HG02571 (cell line): ENCODE data around the gene APPL2.

ENCODE experiments used
- ATAC-seq: cut with Tn5 transposase; IDR thresholded peaks from one replicate; pipeline ENCODE4 v1.9.1; 2021; ENCODE audit warnings: mild to moderate bottlenecking, moderate library complexity; ENCODE audit not compliant: unreplicated experiment

Gene APPL2

GRCh38 chr12:105235732-105236476 is at the start of gene APPL2:
APPL2 (minus strand) TSS chr12:105236174; CDS start chr12:105236012, 162 bp downstream.
- ATAC-seq: peak; percentile 83

GRCh38 chr12:105285378-105285777 is 49.4 kb upstream of the APPL2 start:
- no peak for ATAC-seq

DNA sequence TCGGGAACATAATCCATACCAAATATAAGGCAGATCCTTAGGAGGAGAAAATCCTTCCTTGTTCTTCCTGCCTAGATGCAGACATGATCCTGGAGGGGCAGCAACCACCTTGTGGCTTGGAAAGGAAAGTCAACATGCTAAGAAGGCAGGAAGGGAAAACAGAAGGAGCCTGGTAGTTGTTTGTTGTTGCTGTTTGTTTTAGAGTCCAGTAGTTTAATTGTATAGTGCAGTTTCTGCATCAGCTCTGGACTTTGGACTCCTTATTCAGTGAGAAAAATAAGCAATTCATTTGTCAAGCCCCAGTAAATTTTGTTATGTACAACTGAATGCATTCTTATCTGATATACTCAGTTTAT is 45.7 kb upstream of the APPL2 start:
- no peak for ATAC-seq

DNA sequence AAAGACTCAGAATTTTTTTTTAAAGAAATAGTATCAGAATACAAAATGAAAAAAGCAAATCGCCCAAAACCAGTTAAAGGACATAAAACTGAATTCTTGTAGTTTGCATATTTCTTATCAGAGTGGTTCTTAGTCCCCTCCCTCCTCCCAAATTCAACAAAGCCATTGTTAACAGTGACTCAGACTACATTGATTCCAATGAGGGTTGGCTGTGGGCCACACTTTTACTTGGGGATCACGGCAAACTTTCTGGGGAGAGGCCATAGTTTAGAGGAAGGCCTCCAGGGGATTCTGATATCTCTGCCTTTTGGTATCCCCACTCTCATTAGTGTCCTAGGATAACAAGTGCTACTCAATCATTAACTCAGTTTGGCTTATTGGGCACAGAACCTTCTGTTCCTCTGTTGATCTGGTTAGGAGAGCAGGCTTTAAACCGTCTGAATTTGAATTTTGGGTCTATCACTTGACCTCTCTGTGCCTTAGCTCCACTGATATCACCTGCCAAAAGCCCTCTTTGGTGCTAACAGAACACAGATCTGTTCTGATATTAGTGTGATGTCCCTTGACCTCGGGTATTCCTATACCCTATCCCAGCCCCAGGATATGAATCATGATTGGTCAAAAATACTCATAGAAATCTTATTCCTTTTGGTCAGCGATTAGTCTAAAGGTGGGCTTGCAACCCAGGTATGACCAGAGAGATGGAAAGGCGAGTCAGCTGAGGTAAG is 45.2 kb upstream of the APPL2 start:
- ATAC-seq: no peak

- no peak for ATAC-seq
Observed at GRCh38 chr12:105279460-105280056, 43.6 kb upstream of the APPL2 start.

- ATAC-seq: no peak
Observed at GRCh38 chr12:105278043-105278697, 42.2 kb upstream of the APPL2 start.

- ATAC-seq: no peak
Observed at GRCh38 chr12:105275997-105276733, 40.2 kb upstream of the APPL2 start.

DNA sequence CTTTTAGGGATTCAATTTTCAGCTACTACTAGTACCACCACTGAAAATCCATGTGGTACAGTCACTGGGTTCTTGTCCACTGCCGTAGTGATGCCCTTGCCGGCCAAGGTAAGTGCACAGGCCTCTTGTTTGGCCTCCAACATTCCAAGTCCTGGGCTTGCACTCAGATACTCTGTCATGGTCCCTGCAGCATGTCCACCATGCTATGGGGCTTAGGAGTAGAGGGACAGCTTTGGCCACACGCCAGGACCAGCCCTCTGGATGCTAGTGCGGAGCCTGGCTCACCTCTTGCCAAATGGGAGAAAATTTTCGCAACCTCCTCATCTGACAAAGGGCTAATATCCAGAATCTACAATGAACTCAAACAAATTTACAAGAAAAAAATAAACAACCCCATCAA is 38.6 kb upstream of the APPL2 start:
- ATAC-seq: no peak

DNA sequence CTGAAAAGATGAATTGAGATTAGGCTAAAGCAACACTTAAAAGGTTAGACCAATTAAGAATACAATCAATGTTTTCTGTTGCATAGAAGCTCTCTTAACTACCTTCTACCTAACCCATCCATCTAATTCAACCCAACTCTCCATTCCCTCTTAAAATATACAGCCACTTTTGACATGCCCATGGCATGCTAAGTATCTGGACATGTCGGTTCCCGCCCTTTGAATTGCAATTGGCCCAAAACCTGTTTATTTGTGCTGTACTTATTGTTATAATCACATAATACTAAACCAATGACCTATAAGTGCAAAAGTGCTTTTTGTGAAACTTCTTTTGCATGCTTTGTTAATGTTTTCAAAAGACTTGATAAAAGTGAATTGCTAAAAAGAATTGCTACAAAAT is 37.6 kb upstream of the APPL2 start:
- ATAC-seq: no peak

DNA sequence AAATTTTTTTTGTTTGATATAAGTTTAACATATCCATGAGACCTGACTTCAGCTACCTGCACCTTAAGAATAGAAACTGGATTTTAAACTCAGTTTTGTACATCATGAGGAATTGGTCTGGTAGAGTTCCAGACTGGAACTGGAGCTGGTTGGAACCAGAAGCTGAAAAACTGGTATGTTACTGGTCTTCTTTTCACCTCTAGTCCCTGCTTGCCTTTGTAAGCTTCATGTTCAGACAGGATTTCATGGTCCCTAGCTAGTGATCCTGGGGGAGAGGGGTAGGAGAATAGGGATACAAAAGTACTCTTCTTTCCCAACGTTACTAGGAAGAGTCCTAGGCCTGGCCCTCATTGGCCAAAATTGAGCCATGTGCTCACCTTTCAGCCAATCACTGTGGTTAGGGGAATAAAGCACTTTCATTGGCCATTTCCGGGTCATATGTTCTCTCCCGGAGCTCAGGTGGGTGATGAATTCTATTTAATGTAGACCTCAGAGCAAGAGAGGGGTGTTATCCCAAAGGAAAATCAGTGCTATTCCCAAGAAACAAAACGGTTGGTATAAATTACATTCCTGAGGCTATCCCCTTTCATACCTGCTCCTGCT is 36.9 kb upstream of the APPL2 start:
- no peak for ATAC-seq

DNA sequence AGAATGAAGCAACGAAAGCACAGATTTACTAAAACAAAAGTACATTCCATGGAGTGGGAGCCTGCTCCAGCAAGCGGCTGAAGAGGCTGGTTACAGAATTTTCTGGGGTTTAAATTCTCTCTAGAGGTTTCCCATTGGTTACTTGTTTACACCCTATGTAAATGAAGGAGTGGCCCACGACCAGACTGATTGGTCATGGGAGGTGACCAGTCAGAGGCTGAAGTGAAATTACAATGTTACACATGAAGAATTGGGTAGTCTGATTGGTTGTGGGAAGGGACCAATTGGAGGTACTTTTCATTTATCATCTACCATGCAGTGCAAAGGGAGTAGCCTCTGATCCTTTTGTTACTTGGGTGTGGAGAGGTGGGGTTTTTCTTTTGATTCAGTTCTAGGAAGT is 36.2 kb upstream of the APPL2 start:
- no peak for ATAC-seq

DNA sequence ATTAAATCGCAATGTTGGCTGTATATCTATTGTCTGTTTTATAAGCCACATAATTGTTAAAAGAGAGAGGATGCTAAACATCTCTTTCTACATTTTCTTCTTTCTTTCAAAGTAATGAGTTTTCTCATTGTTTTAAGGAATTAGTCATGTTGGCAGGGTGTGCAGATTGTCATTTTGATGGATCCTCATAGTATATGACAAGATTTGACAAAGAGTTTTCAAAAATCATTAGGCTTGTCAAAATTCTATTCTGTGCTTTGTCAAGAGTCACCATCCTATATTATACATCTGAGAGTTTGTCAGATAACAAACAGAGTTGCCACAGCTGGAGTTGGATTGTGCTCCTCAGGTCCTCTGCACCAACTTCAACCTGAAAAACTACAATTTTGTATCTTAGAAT is 35.4 kb upstream of the APPL2 start:
- no peak for ATAC-seq

DNA sequence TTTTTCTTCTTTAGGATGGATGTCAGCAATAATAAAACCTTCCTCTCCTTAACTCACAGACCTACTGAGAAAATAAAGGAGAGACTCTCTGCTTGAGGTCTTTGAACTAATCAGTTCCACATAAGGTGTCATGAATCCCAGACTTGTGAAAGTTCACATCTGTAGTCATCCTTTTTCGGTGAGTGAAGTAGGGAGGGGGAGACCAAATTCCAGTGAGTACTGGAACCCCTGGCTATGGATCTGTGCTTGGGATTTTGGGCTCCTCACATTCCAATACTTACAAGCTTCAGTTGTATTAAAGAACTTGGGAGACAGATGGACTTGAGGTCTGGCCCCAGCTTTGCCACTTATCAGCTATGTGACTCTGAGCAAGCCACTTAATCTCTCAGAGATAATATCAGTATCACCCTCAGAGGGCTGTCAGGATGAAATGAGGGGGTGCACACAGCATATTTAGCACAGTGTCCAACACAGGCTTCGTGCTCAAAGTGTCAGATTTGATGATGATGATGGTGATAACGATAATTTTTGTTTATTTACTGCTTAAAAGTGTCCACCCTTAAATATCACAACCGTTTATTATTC is 34.8 kb upstream of the APPL2 start:
- no peak for ATAC-seq

DNA sequence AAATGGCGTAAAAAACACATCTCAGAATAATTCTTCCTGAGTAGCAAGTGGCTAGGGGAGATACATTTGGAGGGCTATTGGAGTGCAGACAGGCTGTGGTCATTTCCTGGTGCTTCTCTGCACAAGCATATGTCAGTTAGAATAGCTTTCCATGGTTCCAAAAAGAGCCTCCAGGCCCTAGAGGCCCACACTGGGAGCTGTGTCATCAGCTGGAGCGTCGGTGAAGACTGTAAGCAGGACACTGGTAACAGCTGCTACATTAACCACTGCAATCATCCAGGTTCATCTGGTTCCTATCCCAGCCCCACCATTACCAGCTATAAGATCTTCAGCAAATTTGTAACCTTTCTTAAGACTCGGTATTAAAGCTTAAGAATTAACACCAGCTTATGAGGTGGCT is 31.7 kb upstream of the APPL2 start:
- no peak for ATAC-seq

- no peak for ATAC-seq
Observed at GRCh38 chr12:105264771-105265170, 28.8 kb upstream of the APPL2 start.

DNA sequence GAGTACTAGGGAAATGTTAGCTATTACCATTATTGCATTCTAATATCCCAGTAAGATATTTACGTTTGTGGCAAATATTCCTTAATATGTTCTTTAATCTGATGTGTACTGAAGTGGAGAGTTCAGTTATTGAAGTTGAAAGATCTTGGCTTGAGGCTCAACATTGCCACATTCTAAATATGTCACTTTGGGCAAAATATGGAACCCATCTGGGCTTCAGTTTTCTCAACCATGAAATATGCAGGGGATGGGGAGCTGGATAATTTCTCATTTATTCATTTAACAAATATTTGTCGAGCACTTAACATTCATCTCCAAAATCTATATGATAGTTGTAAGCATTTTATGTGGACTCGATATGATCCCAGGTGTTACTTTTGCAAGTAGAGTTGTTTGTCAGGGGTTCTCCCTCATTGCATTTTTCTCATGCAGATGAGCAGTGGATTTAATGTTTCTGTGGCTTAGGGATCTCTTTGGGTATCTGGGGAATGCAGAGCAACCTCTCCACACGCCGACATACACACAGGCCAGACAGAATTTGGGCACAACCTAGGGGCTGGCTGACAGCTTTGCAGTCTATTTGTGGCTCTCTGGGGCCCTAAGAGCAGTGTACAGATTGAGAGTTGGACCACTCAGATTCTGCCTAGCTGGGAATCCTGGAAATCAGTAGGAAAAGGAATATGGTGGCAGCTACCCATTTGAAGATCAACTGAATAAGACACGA is 26.6 kb upstream of the APPL2 start:
- ATAC-seq: no peak

- ATAC-seq: no peak
Observed at GRCh38 chr12:105261010-105261409, 25.0 kb upstream of the APPL2 start.

DNA sequence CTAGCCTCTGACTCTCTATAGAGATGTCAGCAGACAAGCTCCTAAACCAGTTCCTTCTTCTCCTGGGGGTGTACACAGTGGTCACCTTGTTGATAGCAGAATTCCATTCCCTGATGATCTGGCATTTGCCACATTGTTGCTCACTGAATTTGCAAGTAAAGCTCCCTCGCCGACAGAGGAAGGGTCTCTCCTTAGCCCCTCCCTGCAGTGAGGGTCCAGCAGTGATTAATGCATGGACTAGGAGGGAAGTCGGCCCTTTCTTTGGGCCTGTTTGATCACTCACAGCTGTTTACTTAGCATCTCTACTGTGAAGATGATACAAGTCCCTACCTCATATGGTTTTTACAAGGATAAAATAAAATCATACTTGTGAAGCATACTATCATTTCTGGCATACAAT is 23.3 kb upstream of the APPL2 start:
- ATAC-seq: no peak

GRCh38 chr12:105257321-105257728 is 21.4 kb upstream of the APPL2 start:
- ATAC-seq: no peak

GRCh38 chr12:105256921-105257320 is 20.9 kb upstream of the APPL2 start:
- ATAC-seq: no peak
